ACC112 (cell line): Measurements from ENCODE around the gene ARG2.

Experiments
- H2AFZ ChIP-seq: fragments of 200-600 bp; sonication (generic); one replicate; pipeline ENCODE4 v1.6.0; 2017; ENCODE audit warnings: antibody characterized with exemption, low read length; ENCODE audit not compliant: unreplicated experiment
- H3K27ac ChIP-seq: fragments of 200-600 bp; sonication (generic); 2 replicates; pipeline ENCODE4 v1.5.1; 2014; ENCODE audit warnings: low read depth, mild to moderate bottlenecking, antibody characterized with exemption, low read length, moderate library complexity
- H3K27me3 ChIP-seq: fragments of 200-600 bp; sonication (generic); 2 replicates; pipeline ENCODE4 v1.6.1; 2014; ENCODE audit warnings: mild to moderate bottlenecking, antibody characterized with exemption, low read length, moderate library complexity, mixed read lengths; ENCODE audit not compliant: insufficient read depth
- H3K36me3 ChIP-seq: fragments of 200-600 bp; sonication (generic); 2 replicates; pipeline ENCODE4 v1.6.1; 2016; ENCODE audit warnings: mild to moderate bottlenecking, antibody characterized with exemption, low read length, moderate library complexity, mixed read lengths; ENCODE audit not compliant: insufficient read depth
- H3K4me1 ChIP-seq: fragments of 200-600 bp; sonication (generic); one replicate; pipeline ENCODE4 v1.6.1; 2016; ENCODE audit warnings: low read length, mixed read lengths; ENCODE audit not compliant: insufficient read depth, unreplicated experiment, control insufficient read depth
- H3K4me3 ChIP-seq: fragments of 200-600 bp; sonication (generic); 2 replicates; pipeline ENCODE4 v1.5.1; 2014; ENCODE audit warnings: mild to moderate bottlenecking, low read depth, low read length
- H3K79me2 ChIP-seq: fragments of 200-600 bp; sonication (generic); one replicate; pipeline ENCODE4 v1.6.0; 2016; ENCODE audit warnings: low read length; ENCODE audit not compliant: control insufficient read depth, unreplicated experiment, insufficient read depth

ARG2 gene

GRCh38 chr14:67663633-67664032 is 43.9 kb downstream of the ARG2 start:
- H3K27me3 ChIP-seq: no peaks in the 10 kb centered on the region
- H3K27ac ChIP-seq: no peak overlapping the region
- peaks cover 17% of the 10 kb centered on the region for H3K4me1 ChIP-seq
- no peak overlapping the region for H3K4me3 ChIP-seq
- H3K79me2 ChIP-seq: peaks cover 58% of the 10 kb centered on the region
- 0 out of 2 replicates have a peak, but pooled peaks cover 2% of the 10 kb centered on the region for H3K36me3 ChIP-seq
- H2AFZ ChIP-seq: no peak overlapping the region

- H3K36me3 ChIP-seq: 0 out of 2 replicates have a peak, but pooled peaks cover 2% of the 10 kb centered on the region
- peaks cover 78% of the 10 kb centered on the region for H3K79me2 ChIP-seq
- H3K27me3 ChIP-seq: no peaks in the 10 kb centered on the region
- peak overlapping the region; percentile 40 for H3K27ac ChIP-seq
- H3K4me3 ChIP-seq: no peak overlapping the region
- peaks cover 17% of the 10 kb centered on the region for H3K4me1 ChIP-seq
- no peak overlapping the region for H2AFZ ChIP-seq
These were observed 46.1 kb downstream of the ARG2 start for GRCh38 chr14:67665868-67666267.

GRCh38 chr14:67666750-67667449 is 47.2 kb downstream of the ARG2 start:
- Histone ChIP-seq H3K27me3 (no peaks in the 10 kb centered on the region), H3K4me1 (peaks cover 17% of the 10 kb centered on the region), H3K27ac (peak overlapping the region; percentile 40), H3K4me3 (no peak overlapping the region), H2AFZ (no peak overlapping the region), H3K36me3 (0 out of 2 replicates have a peak, but pooled peaks cover 2% of the 10 kb centered on the region), H3K79me2 (peaks cover 83% of the 10 kb centered on the region)

GRCh38 chr14:67668559-67668958 is 48.8 kb downstream of the ARG2 start:
- Histone ChIP-seq H3K4me3 (no peak overlapping the region), H3K79me2 (peaks cover 88% of the 10 kb centered on the region), H3K36me3 (no peaks in the 10 kb centered on the region), H3K4me1 (peaks cover 22% of the 10 kb centered on the region), H3K27me3 (no peaks in the 10 kb centered on the region), H2AFZ (no peak overlapping the region), H3K27ac (no peak overlapping the region)

- Histone ChIP-seq H3K27me3 (no peaks in the 10 kb centered on the region), H3K27ac (peak overlapping the region; percentile 29; the same call in 1 of the 2 replicates), H3K79me2 (peaks cover 52% of the 10 kb centered on the region), H3K36me3 (peaks cover 11% of the 10 kb centered on the region; the same call in 1 of the 2 replicates), H3K4me1 (peaks cover 10% of the 10 kb centered on the region), H2AFZ (no peak overlapping the region), H3K4me3 (peak overlapping the region; percentile 75)
These were observed 53.7 kb downstream of the ARG2 start for GRCh38 chr14:67673451-67673850.

- Histone ChIP-seq H3K27ac (peak overlapping the region; percentile 92), H3K4me3 (peak overlapping the region; percentile 75), H2AFZ (peak overlapping the region; percentile 83), H3K79me2 (peaks cover 46% of the 10 kb centered on the region), H3K27me3 (no peaks in the 10 kb centered on the region), H3K36me3 (peaks cover 11% of the 10 kb centered on the region; the same call in 1 of the 2 replicates), H3K4me1 (peaks cover 10% of the 10 kb centered on the region)
These were observed 54.4 kb downstream of the ARG2 start for GRCh38 chr14:67674139-67674479.

GRCh38 chr14:67674480-67675218 is 54.9 kb downstream of the ARG2 start, which contains the start of gene VTI1B:
TSS of gene VTI1B (minus strand) at chr14:67674632. CDS start at chr14:67674489, 143 bp downstream.
- Histone ChIP-seq H3K27me3 (no peaks in the 10 kb centered on the region), H3K4me3 (peak within 1 kb of the TSS; percentile 75), H3K36me3 (peaks cover 11% of the 10 kb centered on the region; the same call in 1 of the 2 replicates), H3K79me2 (peaks cover 42% of the 10 kb centered on the region), H3K4me1 (peaks cover 12% of the 10 kb centered on the region), H3K27ac (peak within 1 kb of the TSS; percentile 92), H2AFZ (peak within 1 kb of the TSS; percentile 83)

GRCh38 chr14:67675219-67675582 is 55.5 kb downstream of the ARG2 start:
- Histone ChIP-seq H3K27ac (peak overlapping the region; percentile 92), H3K4me1 (peaks cover 16% of the 10 kb centered on the region), H3K79me2 (peaks cover 37% of the 10 kb centered on the region), H3K36me3 (peaks cover 11% of the 10 kb centered on the region; the same call in 1 of the 2 replicates), H2AFZ (peak overlapping the region; percentile 83), H3K4me3 (peak overlapping the region; percentile 75), H3K27me3 (no peaks in the 10 kb centered on the region)

- Histone ChIP-seq H3K4me1 (peaks cover 22% of the 10 kb centered on the region), H2AFZ (no peak overlapping the region), H3K79me2 (peaks cover 20% of the 10 kb centered on the region), H3K4me3 (no peak overlapping the region), H3K27ac (no peak overlapping the region), H3K36me3 (peaks cover 24% of the 10 kb centered on the region), H3K27me3 (no peaks in the 10 kb centered on the region)
These were observed 59.3 kb downstream of the ARG2 start for GRCh38 chr14:67679006-67679405.

GRCh38 chr14:67680121-67680602 is 60.4 kb downstream of the ARG2 start:
- Histone ChIP-seq H3K36me3 (peaks cover 24% of the 10 kb centered on the region), H3K4me1 (peaks cover 22% of the 10 kb centered on the region), H3K27me3 (no peaks in the 10 kb centered on the region), H3K4me3 (0 out of 2 replicates have a peak overlapping the region, but pooled peaks have one; percentile 11), H2AFZ (no peak overlapping the region), H3K79me2 (peaks cover 17% of the 10 kb centered on the region), H3K27ac (peak overlapping the region; percentile 81)
